HG03457 (cell line): Measurements from ENCODE around the gene SCLY.

Source experiments
- ATAC-seq: cut with Tn5 transposase; IDR thresholded peaks from one replicate; pipeline ENCODE4 v1.9.1; 2021; ENCODE audit warnings: moderate number of reproducible peaks; ENCODE audit not compliant: unreplicated experiment

Gene SCLY

DNA sequence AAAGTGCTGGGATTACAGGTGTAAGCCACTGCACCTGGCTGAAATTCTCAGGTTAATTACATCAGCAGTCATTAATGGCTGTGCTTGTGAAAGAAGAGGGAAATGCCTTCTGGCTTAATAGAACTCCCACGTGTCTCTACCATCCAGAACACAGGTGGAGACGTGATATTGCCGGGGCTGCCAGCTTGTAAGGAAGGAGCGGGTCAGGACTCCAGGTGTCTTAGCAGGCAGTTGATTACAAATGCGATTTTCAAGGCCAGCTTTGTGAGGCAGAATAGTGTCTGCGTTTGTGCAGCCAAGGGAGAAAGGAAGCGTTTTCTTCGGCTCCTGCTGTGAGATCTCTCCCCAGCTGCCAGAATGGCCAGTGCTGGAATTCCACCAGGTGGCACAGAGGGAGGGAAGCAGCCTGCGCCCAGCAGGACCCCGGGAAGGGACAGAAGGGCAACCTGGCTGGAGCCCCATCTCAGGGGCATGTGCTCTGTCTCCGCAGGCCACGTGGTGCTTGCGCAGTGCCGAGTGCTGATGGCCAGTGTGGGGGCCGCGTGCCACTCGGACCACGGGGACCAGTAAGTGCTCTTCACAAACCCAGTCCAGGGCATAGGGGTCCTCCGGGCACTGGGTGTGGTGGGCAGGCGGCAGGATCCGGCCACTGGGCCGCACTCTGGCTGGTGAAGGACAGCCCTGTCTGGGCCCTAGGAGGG is 35.7 kb downstream of the SCLY start:
- no peak for ATAC-seq

DNA sequence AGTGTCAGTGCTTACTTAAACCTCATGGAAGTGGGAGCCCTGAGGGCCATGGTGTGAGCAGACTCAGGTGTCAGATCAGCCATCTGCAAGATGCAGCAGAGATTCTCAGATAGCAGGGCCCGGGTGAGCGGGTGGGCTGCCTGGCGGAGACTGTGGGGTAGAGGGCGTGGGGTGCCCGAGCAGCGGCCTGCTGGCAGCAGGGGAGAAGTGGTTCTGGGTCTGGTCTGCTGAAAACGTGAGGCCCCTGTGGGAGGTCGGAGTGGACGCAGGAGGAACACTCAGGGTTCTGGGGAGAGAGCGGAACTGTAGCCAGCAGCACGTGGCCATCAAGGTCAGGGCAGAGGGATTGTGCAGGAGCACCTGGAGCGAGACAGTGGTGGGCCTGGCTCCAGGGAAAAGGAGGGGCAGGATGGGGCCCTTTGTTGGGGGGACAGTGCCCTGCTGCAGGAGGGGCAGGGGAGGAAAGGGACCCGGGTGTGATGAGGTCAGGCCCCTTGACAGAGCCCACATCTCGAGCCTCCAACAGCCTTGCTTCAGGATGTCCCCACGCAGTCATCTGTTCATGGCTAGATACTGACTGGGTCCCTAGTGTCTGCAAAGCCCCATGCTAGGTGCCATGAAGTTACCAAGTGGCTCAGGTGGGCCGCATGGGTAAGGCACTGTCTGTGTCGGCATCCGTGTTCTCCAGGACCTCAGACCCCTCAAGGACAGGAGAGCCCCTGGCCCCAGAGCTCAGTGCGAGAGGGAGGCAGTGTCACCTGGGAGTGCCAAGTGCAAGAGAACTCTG is 36.6 kb downstream of the SCLY start:
- no peak for ATAC-seq

DNA sequence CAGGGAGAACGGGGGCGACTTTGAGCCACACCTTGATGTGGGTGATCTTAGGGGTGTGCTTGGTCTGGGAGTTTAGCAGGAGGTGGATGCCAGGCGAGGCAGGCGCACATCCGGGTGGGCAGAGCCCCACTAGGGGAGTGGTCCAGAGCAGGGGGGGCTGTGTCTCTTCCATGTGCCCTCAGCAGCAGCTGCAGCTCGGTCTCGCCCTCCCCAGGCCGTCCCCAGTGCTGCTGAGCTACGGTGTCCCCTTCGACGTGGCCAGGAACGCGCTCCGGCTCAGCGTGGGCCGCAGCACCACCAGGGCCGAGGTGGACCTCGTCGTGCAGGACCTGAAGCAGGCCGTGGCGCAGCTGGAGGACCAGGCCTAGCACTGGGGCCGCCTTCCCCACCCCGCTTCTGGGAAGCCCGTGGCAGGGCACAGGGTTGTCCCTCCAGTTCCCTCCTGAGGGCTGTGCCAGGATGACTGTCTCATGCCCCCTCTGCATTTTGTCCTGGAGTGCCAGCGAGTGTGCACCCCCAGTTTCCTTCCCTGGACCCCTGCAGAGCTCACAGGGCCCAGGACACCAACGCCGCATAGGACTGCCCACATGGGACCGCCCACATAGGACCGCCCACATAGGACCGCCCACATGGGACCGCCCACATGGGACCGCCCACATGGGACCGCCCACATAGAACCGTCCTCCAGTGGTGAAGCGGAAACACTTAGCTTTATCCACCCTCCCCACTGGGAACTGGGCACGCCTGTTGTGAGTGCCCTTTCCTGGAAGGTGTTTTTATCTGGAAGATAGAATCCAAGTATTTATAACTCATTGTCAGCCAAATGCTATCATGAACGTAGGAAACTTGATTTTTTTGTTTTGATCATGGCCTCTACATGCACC is 37.4 kb downstream of the SCLY start:
- ATAC-seq: no peak

DNA sequence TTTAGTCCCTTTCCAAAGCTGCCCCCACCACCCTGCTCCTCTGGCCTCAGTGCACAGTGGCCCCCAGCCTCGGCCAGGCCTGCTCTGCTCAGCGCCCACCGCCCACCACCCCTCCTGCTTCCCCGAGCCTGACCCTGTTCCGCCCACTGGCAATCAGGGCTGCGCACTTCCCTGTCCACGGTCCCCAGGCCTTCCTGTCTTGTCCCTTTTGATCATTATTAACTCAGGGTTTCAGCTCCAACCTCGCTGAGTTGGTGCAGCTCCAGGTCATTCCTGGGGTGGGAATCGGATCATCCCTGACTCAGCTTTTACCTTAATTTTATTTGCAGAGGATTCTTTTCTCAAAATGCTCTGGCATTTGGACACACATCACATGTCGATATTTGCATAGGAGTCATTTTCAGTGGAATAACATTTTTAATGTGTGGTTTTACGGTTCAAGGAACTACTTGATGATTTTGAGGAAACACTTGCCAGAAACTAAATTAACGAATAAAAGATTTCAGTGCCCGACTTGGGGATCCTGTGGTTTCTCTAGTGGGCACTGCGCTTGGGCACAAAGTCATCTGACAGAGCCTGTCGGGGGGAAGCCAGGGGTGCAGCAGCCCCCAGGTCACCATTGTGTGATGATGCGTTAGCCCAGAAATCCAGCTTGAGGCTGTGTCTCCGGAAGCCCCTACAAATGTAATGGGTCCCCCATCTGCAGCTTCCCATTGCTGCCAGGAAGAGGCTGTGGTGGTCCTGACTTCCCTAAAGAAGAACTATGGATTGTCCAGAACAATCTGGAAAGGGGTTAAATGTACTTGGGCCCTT is 38.3 kb downstream of the SCLY start:
- no peak for ATAC-seq

DNA sequence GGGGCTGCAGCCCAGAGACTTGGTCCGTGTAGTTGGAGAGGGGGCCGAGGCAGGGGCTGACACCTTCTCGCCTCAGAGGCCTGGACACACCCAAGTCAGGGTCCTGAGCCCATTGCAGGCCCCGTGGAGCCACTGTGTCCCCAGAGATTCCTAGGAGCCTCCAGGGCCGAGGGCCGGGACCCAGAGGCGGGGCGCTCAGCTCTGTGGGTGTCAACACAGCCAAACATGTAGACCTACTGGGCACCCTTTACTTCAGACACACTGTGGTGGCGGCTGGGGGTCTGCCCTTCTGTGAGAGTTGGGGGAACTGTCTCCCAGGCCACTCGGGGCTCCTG is 38.9 kb downstream of the SCLY start:
- ATAC-seq: no peak

DNA sequence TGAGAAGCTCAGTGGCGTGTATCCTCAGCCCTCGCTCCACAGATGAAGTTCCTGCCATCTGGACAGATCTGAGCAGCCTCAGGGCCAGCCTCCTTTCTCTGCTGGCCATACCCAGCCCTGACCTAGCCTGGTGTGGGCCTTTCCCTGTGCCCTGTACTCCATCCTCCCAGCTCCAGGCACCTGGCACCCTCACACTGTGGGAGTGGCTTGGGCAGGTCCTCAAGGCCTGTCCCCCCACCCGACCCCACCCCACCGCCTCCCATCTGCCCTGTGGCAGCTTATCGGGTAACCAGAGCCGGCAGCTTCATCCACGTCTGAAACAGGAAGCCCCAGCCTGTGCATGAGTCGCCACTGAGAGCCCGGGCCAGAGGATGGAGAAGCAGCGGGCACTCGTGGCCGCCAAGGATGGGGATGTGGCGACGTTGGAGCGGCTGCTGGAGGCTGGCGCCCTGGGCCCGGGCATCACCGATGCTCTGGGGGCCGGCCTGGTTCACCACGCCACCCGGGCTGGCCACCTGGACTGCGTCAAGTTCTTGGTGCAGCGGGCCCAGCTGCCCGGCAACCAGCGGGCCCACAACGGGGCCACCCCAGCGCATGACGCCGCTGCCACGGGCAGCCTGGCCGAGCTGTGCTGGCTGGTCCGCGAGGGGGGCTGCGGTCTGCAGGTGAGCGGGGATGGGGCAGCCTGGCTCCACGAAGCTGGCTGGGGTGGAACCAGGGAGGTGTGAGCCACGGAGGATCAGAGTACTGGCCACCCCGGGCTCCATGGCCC is 39.4 kb downstream of the SCLY start, which contains the start of gene ESPNL:
ESPNL (plus strand) TSS at position 292 of the 772 bp plus-strand sequence; CDS start at position 372, 80 bp downstream.
- ATAC-seq: no peak

DNA sequence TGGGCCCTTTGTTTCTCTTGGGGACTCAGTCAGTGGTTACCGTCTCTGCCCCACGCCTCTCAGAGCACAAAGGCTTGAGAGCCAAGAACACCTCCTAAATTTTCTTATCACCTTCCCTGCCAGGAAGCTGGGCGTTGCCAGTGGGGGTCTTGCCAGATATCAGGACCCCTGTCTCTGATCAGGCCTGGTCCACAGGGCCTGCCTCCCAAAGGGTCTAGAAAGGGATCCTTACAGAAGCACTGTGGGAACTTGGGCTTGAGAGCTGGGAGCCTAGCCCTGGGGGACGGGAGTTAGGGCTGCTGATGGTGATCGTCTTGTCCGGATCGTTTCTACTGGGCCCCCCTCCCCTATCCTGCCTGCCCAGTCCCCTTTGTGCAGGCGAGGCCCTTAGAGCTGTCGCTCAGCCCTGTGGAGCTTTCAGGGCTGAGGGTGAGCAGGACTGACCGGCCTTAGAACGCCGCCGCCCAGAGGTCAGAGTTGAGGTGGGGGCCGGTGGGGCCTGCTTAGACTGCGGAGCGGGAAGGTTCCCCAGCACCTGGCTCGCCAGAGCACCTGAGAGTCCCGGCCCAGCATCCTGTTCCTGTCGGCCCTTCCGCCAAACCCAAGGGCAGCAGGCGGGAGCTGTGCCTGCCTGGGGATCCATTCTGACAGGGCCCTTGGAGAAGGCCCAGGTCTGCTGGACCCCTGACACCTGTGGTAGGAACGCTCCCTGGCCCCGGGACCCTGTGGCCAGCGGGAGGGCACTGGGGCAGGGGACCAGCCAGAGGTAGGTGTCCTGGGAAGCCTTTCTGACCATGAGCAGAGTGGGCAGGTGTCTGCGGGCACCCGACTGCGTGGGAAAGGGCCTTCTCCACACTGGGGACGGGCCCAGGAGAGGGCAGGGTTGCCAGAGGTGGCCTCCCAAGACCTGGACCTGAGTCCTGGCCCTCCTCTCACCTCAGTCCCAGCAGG is 40.3 kb downstream of the SCLY start:
- ATAC-seq: no peak

DNA sequence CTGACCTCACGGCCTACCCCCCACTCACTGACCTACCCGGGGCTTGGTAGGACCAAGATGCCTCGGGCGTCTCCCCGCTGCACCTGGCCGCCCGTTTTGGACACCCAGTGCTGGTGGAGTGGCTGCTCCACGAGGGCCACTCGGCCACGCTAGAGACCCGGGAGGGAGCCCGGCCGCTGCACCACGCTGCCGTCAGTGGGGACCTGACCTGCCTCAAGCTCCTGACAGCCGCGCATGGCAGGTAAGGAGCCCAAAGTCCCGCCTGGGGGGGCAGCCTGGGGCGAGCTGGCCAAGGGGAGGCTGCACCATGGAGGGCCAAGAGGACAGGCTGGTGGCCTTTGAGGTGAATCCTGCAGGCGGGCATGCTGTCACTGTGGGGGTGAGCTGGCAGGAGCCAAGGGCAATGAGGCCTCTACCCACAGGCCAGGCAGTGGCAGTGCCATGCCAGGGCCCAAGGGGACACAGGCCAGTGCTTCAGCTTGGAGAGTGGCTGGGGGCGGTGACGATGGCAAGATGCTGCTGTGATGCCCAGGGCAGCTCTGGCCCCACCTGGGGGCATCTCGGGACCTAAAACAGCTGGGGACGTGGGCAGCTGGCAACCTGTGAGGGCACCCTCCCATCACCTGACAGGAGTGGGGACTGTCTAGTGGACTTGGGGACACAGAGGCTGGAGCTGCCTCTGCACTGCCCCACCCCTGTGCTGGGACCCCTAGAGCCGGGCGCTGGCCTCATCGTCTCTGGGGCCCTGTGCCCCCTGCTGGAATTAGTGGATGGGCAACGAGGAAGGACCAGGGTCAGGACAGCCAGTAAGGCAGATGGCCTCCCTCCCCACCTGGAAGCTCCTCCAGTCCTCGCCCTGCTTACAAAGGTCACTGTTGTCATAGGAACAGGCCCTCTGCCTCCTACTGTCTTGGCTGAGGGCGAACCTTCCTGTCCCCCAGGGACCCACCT is 41.4 kb downstream of the SCLY start:
- no peak for ATAC-seq

DNA sequence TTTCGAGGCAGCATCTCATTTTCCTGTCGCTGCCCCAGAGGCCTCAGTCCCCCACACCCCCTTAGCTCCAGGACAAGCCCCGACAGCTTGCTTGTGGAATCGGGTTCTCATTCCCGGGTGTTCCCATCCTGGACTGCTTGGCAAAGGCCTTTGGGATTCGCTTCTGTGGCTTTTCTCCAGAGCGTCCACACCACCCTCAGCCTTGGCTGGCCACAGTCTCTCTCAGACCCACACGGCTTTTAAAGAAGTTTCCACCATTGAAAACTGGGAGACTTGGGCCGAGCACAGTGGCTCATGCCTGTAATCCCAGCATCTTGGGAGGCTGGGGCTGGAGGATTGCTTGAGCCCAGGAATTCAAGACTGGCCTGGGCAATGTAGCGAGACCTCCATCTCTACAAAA is 42.1 kb downstream of the SCLY start:
- no peak for ATAC-seq

DNA sequence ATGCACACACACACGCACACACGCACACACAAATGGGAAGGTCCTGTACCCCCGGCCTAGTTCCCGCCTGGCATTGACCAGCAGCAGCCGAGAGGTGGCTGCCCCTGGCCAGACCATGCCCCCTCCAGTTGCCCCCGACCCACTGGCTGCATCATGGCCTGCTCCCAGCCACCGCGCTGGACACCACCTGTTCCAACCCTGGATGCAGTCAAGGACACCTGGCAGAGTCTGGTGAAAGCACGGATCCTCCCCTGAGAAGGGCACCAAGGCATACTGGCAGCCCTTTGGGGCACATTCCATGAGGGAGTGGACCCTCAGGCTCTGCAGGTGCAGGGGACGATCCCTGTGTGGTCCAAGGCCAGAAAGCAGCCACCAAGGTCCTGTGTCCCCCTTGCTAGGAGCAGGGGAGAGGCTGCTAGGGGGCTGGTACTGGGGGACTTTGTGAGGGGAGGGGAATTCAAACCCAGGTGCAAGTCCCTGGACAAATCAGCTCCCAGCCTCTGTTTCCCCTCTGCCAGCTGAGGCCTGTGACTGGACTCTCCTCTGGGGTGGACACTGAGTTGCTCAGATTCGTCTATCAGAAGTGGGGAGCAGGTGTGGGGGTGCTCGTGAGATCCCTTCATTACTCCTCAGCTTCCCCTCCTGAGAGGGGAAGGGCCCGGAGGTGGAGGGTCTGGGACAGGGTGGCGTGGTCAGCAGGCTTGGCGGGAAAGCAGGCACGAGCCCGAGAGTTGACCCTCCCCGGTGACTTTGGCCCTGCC is 42.8 kb downstream of the SCLY start:
- no peak for ATAC-seq

DNA sequence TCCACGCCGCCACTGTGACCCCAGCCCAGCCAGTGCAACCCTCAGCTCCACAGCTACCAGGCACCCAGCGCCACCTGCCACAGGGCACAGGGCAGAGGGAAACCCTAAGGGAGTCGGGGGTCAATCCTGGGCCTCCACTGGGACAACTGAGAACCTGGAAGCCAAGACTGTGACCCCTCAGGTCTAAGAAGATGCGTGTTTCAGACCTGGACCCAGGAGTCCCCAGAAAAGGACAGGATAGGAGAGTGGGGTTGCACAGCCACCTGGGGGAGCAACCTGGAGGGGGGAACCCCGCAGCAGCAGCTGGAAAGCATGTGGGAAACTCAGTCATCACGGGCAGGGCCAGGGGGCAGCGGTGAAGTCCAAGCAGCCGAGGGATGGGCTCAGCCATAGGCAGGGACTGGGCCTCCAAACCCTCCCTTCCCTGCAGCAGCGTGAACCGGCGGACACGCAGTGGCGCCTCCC is 43.5 kb downstream of the SCLY start:
- no peak for ATAC-seq

DNA sequence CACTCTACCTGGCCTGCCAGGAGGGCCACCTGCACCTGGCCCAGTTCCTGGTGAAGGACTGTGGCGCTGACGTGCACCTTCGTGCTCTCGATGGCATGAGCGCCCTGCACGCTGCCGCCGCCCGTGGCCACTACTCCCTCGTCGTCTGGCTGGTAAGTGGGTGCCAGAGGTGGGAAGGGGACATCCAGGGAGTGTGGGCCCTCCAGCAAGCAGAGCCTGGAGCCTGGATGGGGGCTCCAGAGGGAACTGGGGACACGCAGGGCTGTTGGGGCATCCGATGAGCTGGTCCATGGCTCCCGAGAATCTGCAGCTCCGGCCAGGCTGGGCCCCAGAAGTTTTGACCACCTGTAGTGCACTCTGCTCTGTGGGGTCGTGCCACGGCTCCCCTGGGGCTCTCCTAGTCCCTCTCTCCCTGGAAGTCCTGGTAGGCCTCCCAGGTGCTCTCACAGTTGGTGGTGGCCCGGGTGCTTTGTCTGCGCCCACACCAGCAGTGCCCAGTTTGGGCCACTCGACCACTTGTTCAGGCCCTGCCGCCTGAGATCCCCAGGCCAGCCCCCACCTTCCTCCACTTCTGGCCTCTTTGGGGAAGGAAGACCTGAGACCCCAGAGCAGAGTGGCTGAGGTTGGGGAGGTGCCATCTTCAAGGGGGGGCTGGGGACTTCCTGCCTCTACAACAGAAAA is 44.0 kb downstream of the SCLY start:
- ATAC-seq: no peak

DNA sequence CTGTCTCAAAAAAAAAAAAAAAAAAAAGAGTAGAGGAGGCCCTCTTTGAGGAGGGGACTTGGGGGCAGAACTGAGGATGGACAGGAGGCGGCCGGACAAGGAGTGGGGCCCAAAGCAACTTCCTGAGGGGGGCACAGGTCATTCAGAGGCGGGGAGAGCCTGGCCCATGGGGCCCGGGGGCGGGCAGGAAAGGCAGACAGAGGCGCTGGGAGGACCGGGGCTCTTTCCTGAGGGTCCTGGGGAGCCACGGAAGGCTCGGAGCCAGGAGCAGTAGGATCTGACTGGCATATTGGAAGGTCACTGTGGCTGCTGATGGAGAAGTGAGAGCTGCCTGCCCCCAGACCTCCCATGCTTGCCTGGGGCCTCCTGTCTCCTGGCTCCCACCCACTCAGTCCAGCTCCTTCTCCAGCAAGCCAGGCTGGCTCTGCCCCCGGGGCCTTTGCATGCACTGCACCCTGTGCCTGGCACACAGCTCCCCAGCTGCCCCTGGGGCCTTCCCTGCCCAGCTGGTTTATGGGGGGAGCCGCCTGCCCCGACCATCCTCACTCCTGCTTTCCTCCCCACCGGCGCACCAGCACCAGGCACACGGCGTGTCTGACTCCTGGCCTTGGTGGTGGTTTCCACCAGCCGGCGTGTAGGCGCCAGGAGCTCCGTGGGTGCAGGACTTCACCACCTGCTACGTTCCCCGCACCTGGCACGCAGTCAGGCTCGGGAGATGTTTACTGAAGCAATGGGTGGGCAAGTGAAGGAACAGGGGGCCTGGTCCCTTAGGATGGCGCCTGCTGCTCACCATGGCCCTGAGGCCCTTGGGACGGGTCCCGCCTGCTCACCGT is 44.9 kb downstream of the SCLY start:
- no peak for ATAC-seq

DNA sequence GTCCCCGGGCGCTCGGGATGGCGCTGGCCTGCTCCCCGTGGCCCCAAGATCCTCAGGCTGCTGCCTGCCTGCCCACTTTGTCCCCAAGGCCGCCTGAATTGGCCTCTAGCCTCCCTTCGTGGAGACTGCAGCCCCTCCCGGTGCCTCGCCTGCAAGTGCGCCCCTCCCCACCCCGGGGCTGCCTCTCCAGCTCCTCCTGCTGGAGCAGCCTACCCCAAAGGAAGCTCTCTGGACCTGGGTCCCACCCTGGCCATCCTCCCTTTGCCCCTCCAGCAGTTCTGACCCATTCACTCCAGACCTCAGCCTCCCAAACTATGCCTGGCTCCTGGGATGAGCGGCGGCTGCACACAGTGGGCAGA is 45.5 kb downstream of the SCLY start:
- no peak for ATAC-seq

DNA sequence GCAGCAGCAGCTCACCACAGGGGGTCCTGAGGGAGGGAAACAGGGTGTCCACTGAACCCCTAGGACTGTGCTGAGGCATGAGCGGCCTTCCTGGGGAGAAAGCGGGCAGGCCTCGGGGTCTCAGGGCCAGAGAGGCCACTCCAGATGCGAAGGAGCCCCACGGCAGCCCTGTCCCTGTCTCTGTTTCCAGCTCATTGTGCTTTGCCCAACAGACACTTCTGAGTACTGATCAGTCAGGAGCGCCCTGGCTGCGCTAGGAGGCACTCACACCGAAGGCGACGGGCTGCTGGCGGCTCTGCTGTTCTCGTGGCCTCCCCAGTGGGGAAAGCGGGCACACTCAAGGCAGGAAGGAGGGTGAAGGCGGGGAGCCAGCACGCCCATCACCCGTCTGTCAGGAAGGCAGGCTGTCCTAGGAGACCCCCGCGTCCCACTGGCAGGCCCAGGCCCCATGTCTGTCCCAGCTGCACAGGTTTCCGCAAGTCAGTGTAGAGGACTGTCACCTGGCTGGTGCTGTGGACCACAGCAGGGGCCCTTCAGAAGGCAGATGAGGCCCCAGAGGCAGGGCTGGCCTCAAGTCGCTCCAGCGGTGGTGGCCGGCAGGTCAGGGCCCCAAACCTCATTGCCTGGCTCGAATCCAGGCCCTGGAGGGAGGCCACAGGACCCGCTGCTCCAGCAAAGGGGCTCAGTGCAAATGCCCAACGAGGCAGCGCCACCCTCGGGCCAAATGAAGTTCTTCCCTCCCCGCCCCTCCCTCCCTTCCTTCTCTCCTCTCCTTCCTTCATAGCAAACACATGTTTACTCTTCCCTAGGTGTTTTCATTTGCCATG is 46.1 kb downstream of the SCLY start:
- ATAC-seq: peak; percentile 8
